Parathyroid adenoma (tissue), 2 donors: ENCODE measurements around the gene CNPY4.
A peak's percentile ranks its signal among the peaks of the same experiment; 100 is the strongest.

Experiments used
- H2AFZ ChIP-seq: fragments of 300-600 bp; sonication (generic); one replicate; pipeline ENCODE4 v1.7.0; 2017; ENCODE audit warnings: antibody characterized with exemption, mild to moderate bottlenecking
- H3K27ac ChIP-seq: fragments of 300-600 bp; sonication (generic); one replicate; pipeline ENCODE4 v1.7.0; 2017
- H3K27me3 ChIP-seq: fragments of 300-600 bp; sonication (generic); one replicate; pipeline ENCODE4 v1.7.0; 2017; ENCODE audit warnings: low read length; ENCODE audit not compliant: control insufficient read depth, insufficient read depth
- H3K36me3 ChIP-seq: fragments of 300-600 bp; sonication (generic); one replicate; pipeline ENCODE4 v1.7.0; 2017; ENCODE audit warnings: low read length; ENCODE audit not compliant: control insufficient read depth, insufficient read depth
- H3K4me1 ChIP-seq: fragments of 300-600 bp; sonication (generic); one replicate; pipeline ENCODE4 v1.7.0; 2017; ENCODE audit warnings: control low read depth
- H3K4me2 ChIP-seq: fragments of 300-600 bp; sonication (generic); one replicate; pipeline ENCODE4 v1.7.0; 2017; ENCODE audit warnings: low read length
- H3K4me3 ChIP-seq: fragments of 300-600 bp; sonication (generic); one replicate; pipeline ENCODE4 v1.7.0; 2017; ENCODE audit warnings: low read depth, low read length
- H3K79me2 ChIP-seq: fragments of 300-600 bp; sonication (generic); one replicate; pipeline ENCODE4 v1.7.0; 2017; ENCODE audit warnings: control low read depth
- H3K9ac ChIP-seq: fragments of 300-600 bp; sonication (generic); one replicate; pipeline ENCODE4 v1.7.0; 2017; ENCODE audit warnings: mild to moderate bottlenecking
- H3K9me3 ChIP-seq: fragments of 300-600 bp; sonication (generic); one replicate; pipeline ENCODE4 v1.7.0; 2017; ENCODE audit warnings: low read length; ENCODE audit not compliant: control insufficient read depth
- TF ChIP-seq, protein P1 (sequence below): fragments of 300-600 bp; sonication (generic); IDR thresholded peaks from one replicate; pipeline ENCODE4 v1.7.0; 2017; ENCODE audit warnings: antibody characterized with exemption, mild to moderate bottlenecking
- donor health status: primary hyperparathyroidism.

CNPY4 gene

GRCh38 chr7:100088095-100088620, 31.3 kb upstream of the CNPY4 start:
- Histone ChIP-seq H3K4me1 (peaks cover 11% of the 10 kb centered on the region), H3K4me2 (peak overlapping the region; percentile 88), H3K36me3 (no peaks in the 10 kb centered on the region), H3K79me2 (no peaks in the 10 kb centered on the region), H3K27me3 (no peaks in the 10 kb centered on the region), H3K4me3 (peak overlapping the region; percentile 71), H3K9me3 (no peaks in the 10 kb centered on the region), H2AFZ (peak overlapping the region; percentile 85), H3K27ac (peak overlapping the region; percentile 87), H3K9ac (peak overlapping the region; percentile 48)
- TF ChIP-seq, protein P1, sequence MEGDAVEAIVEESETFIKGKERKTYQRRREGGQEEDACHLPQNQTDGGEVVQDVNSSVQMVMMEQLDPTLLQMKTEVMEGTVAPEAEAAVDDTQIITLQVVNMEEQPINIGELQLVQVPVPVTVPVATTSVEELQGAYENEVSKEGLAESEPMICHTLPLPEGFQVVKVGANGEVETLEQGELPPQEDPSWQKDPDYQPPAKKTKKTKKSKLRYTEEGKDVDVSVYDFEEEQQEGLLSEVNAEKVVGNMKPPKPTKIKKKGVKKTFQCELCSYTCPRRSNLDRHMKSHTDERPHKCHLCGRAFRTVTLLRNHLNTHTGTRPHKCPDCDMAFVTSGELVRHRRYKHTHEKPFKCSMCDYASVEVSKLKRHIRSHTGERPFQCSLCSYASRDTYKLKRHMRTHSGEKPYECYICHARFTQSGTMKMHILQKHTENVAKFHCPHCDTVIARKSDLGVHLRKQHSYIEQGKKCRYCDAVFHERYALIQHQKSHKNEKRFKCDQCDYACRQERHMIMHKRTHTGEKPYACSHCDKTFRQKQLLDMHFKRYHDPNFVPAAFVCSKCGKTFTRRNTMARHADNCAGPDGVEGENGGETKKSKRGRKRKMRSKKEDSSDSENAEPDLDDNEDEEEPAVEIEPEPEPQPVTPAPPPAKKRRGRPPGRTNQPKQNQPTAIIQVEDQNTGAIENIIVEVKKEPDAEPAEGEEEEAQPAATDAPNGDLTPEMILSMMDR = no peak

GRCh38 chr7:100088621-100089457, 30.6 kb upstream of the CNPY4 start, which contains the start of gene COPS6:
TSS of gene COPS6 (plus strand) at chr7:100088969. CDS start at chr7:100088991, 22 bp downstream.
- no peaks in the 10 kb centered on the region for H3K27me3 ChIP-seq
- H3K9ac ChIP-seq = peak within 1 kb of the TSS; percentile 48
- H3K36me3 ChIP-seq = no peaks in the 10 kb centered on the region
- peak within 1 kb of the TSS; percentile 87 for H3K27ac ChIP-seq
- H3K9me3 ChIP-seq = no peaks in the 10 kb centered on the region
- H3K4me1 ChIP-seq = peaks cover 11% of the 10 kb centered on the region
- H3K4me3 ChIP-seq = peak within 1 kb of the TSS; percentile 71
- TF ChIP-seq, protein P1 = peak; percentile 9
- peak within 1 kb of the TSS; percentile 85 for H2AFZ ChIP-seq
- peak within 1 kb of the TSS; percentile 88 for H3K4me2 ChIP-seq
- no peaks in the 10 kb centered on the region for H3K79me2 ChIP-seq

DNA sequence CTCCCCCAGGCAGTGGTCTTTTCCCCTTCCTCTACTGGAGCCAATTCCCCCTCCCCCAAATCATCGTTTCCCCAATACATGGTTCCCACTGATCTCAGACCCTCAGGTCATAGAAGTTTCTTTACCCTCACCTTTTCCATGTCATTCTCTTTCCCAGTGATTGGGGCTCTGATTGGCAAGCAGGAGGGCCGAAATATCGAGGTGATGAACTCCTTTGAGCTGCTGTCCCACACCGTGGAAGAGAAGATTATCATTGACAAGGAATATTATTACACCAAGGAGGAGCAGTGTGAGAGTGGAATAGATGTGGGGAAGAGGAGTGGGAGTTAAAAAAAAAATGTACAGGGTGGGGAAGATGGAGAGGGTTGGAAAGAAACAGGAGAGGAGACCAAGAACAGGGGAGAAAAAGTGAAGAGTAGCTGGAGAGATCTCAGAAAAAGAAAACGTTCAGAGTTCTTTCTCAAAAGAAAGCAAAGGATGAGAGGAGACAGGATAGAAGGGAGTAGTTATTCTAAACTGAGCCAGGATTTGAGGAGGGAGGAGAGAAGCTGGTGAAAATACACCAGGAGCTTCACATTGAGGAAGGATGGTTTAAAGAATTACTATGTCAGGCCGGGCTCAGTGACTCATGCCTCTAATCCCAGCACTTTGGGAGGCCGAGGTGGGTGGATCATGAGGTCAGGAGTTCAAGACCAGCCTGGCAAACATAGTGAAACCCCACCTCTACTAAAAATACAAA, 29.8 kb upstream of the CNPY4 start:
- Histone ChIP-seq H3K27me3 (no peaks in the 10 kb centered on the region), H3K4me3 (peak overlapping the region; percentile 71), H3K4me1 (peaks cover 11% of the 10 kb centered on the region), H3K4me2 (peak overlapping the region; percentile 88), H3K36me3 (no peaks in the 10 kb centered on the region), H3K9ac (peak overlapping the region; percentile 48), H2AFZ (peak overlapping the region; percentile 85), H3K79me2 (no peaks in the 10 kb centered on the region), H3K9me3 (no peaks in the 10 kb centered on the region), H3K27ac (peak overlapping the region; percentile 87)
- TF ChIP-seq, protein P1 = no peak

GRCh38 chr7:100090527-100091410, 28.7 kb upstream of the CNPY4 start:
- no peak overlapping the region for H3K4me3 ChIP-seq
- H3K4me1 ChIP-seq = peaks cover 11% of the 10 kb centered on the region
- TF ChIP-seq, protein P1 = no peak
- no peak overlapping the region for H3K4me2 ChIP-seq
- no peak overlapping the region for H2AFZ ChIP-seq
- no peaks in the 10 kb centered on the region for H3K9me3 ChIP-seq
- no peaks in the 10 kb centered on the region for H3K79me2 ChIP-seq
- no peaks in the 10 kb centered on the region for H3K36me3 ChIP-seq
- H3K27me3 ChIP-seq = no peaks in the 10 kb centered on the region
- no peak overlapping the region for H3K9ac ChIP-seq
- no peak overlapping the region for H3K27ac ChIP-seq
